MM.1S (cell line): Measurements from ENCODE around the gene ATP6V1B1.

Experiments
- CTCF ChIP-seq: fragments of 300-600 bp; sonication (generic); IDR thresholded peaks from 2 replicates; pipeline ENCODE4 v1.5.1; 2016; ENCODE audit warnings: antibody characterized with exemption, low read length, mixed read lengths
- EZH2 ChIP-seq: fragments of 300-600 bp; sonication (generic); optimal IDR thresholded peaks from 2 replicates; pipeline ENCODE3; 2017; ENCODE audit warnings: low read depth, mild to moderate bottlenecking, antibody characterized with exemption, low read length, mixed read lengths
- EZH2phosphoT487 ChIP-seq: fragments of 300-600 bp; sonication (generic); IDR thresholded peaks from 2 replicates; pipeline ENCODE4 v1.6.1; 2018; ENCODE audit warnings: antibody characterized with exemption, low read length

GRCh38 chr2:70981421-70981820 is 45.7 kb downstream of the ATP6V1B1 start:
- TF ChIP-seq EZH2, result no peak
- TF ChIP-seq CTCF, result no peak
- TF ChIP-seq EZH2phosphoT487, result no peak
